ENCODE measurements around the gene DKK3.

GRCh38 chr11:12024254-12024926 is 16.0 kb upstream of the DKK3 start:
- TF ChIP-seq CTCF (IDR thresholded peaks at IDR 0.05; ENCODE audit: poor library complexity, severe bottlenecking): no peak
- no peak for TF ChIP-seq EZH2 (IDR thresholded peaks at IDR 0.05; ENCODE audit: borderline replicate concordance, insufficient read depth, low read length, poor library complexity, severe bottlenecking)
- TF ChIP-seq POLR2AphosphoS5 (IDR thresholded peaks at IDR 0.05): no peak

Measured in neural cell (in vitro differentiated cells).